Ecto neural progenitor cell (in vitro differentiated cells): ENCODE results near the gene FBXO42.
"Not testable (repeated sequence)": the region's sequence is repeated elsewhere in the genome, so short reads cannot be mapped to it uniquely, and the experiment has no call there.

Experiments
- DNase-seq: peaks from one replicate; pipeline ENCODE4 v3.0.0-alpha.2; 2018; ENCODE audit warnings: low spot score

Gene FBXO42

GRCh38 chr1:16372535-16373285 lies 20.4 kb upstream of the FBXO42 start:
- no peak for DNase-seq

GRCh38 chr1:16371725-16372124 lies 19.4 kb upstream of the FBXO42 start:
- no peak for DNase-seq

- DNase-seq, result no peak
These were observed 17.5 kb upstream of the FBXO42 start for GRCh38 chr1:16369821-16370220.

GRCh38 chr1:16367968-16368890 lies 15.9 kb upstream of the FBXO42 start:
- DNase-seq, result no peak

GRCh38 chr1:16367258-16367967 lies 15.1 kb upstream of the FBXO42 start:
- peak; percentile 87 for DNase-seq

- DNase-seq, result peak; percentile 96
These were observed 14.5 kb upstream of the FBXO42 start, which contains the start of gene SZRD1 for GRCh38 chr1:16366722-16367257. Gene SZRD1 (plus strand): TSS chr1:16367242. CDS start chr1:16367258, 16 bp downstream.

GRCh38 chr1:16365146-16365498 lies 12.8 kb upstream of the FBXO42 start:
- not testable (repeated sequence) for DNase-seq

GRCh38 chr1:16356867-16357266 lies 4.6 kb upstream of the FBXO42 start:
- DNase-seq, result no peak

GRCh38 chr1:16354619-16355018 lies 2.3 kb upstream of the FBXO42 start:
- no peak for DNase-seq

- no peak for DNase-seq
These were observed 709 bp upstream of the FBXO42 start for GRCh38 chr1:16352842-16353535.

- no peak for DNase-seq
These were observed 755 bp downstream of the FBXO42 start for GRCh38 chr1:16351456-16351993.

GRCh38 chr1:16349847-16350406 lies 2.4 kb downstream of the FBXO42 start:
- no peak for DNase-seq

- DNase-seq, result no peak
These were observed 3.7 kb downstream of the FBXO42 start for GRCh38 chr1:16348414-16349182.

GRCh38 chr1:16343276-16343675 lies 9.0 kb downstream of the FBXO42 start:
- not testable (repeated sequence) for DNase-seq

- DNase-seq, result no peak
These were observed 9.8 kb downstream of the FBXO42 start for GRCh38 chr1:16342331-16343062.

GRCh38 chr1:16340673-16341072 lies 11.6 kb downstream of the FBXO42 start:
- DNase-seq, result no peak

GRCh38 chr1:16338961-16339360 lies 13.3 kb downstream of the FBXO42 start:
- no peak for DNase-seq

GRCh38 chr1:16334655-16335340 lies 17.5 kb downstream of the FBXO42 start:
- no peak for DNase-seq
